ENCODE results near the gene TMEM132D.

Gene TMEM132D

DNA sequence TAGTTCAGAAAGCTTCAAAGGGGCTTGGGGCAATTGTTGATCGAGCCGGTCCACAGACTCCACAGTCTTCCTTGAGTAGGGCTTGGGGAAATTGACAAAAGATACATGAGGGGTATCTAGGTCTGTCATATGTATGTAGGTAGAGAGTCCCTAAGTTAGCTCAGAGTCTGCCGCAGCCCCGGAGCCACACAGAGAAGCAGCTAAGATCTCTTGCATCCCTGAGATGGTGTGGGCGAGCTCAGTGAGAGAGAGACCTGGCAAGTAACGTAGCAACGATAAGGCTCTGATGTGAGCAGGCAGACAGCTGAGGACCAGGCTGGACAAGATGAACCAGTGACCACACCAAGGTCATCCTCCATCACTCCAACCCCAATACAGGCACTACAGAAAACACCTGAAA is 297.6 kb downstream of the TMEM132D start:
- in situ Hi-C loops (cut with MboI; ENCODE audit: low sequenced_read_pairs) = no loop called here

DNA sequence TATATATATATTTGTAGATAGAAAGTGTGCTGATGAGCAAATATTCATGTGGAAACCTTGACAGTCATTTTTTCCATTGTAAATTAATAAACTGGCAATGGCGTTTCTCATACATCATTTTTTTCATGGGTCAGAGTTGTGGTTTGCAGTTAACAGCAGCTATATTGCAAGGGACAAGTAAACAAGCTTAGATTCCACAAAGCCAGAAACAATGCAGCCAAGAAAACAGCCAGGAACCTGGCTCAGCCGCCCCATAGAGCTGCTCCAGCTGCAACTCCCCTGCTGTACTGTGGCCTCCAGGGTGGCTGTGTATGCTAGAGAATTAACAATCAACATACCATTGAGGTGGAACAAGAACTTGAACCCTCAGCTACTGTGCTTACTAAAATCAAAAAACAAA is 298.2 kb downstream of the TMEM132D start:
- in situ Hi-C loops (cut with MboI; ENCODE audit: low sequenced_read_pairs) = no loop called here

DNA sequence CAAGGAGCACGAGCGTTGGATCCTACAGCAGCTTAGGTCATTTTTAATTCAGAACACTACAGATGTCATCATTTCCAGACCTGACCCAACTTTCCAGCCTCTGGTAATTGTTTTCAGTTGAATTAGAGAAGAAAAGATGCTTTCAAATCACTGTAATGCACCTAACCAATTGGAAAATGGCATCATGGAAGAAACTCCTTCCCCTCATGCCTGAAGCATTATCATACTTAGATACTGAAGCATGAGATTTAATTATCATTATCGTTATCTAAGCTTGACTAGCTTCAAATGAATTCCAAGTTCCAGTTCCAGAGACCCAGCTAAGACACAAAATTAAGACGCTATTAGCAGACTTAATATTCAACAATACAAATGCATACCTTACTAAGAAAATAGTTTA is 299.3 kb downstream of the TMEM132D start:
- in situ Hi-C loops (cut with MboI; ENCODE audit: low sequenced_read_pairs) = no loop called here

DNA sequence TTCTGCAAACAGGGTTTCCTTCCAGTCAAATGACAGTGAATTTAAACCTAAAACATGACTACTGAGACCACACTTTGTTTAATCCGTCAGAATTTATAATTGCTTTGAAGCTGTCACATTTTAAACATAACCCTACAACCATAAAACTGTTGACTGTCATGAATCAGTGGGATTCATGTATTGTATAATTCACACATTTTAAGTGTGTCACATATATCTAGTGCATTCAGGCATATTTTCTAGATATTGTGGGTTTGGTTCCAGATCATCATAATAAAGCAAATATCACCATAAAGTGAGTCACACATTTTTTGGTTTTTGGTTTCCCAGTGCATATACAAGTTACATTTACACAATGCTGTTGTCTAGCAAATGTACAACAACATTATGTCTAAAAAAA is 304.4 kb downstream of the TMEM132D start:
- in situ Hi-C loops (cut with MboI; ENCODE audit: low sequenced_read_pairs) = no loop called here

DNA sequence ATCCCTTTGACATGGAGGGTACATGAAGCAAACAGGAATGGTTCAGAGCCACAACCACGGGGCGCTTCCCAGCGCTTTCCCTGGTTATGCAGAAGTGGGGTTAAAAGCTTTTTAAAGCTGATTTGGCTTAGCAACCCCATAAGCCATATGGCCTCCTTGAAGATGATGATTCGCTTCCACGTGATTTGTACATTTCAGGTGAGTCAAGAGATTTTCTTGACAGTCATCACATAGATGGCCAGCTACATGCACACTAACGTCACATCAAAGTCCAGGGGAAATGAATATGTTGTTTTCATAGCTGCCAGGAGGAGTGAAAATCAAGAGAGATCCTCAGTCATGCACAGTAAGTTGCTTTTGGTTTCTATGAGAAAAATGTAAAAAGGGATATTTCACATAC is 309.7 kb downstream of the TMEM132D start:
- in situ Hi-C loops (cut with MboI; ENCODE audit: low sequenced_read_pairs) = no loop called here

DNA sequence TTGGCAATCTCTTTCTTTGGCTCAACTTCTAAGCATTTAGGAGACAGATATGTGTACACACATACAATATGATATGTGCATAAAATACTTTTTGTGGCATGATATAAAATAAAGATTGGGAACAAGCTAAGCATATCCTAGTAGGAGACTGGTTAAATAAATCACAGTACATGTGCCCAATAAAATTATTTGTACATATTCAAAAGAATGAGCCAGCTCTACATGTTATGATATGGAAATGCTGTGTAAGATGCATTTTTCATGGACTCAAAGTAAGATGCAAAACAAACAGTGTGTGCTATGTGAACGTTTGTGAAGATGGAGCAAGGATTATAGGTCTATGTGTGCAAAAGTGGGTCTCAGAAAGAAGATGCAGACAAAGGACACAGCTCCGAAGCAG is 311.4 kb downstream of the TMEM132D start:
- in situ Hi-C loops (cut with MboI; ENCODE audit: low sequenced_read_pairs) = no loop called here

DNA sequence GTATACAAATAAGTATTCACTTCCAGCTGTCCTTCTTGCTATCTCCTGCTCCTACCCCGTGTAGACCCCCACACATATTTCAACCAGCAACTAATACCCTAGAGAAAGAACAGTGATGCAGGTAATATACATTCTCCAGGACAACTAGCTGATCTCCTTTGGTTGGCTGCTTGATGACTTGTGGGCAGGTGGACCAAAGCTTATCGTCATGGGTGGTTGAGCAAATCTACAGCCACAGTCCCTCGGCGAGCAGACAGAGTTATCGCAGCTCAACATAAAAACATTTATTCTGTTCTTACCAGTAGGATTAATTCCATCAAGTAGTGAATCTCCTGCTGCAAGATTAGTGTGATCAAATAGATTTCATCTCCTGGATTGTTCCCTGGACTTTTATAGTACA is 314.3 kb downstream of the TMEM132D start:
- in situ Hi-C loops (cut with MboI; ENCODE audit: low sequenced_read_pairs) = no loop called here

DNA sequence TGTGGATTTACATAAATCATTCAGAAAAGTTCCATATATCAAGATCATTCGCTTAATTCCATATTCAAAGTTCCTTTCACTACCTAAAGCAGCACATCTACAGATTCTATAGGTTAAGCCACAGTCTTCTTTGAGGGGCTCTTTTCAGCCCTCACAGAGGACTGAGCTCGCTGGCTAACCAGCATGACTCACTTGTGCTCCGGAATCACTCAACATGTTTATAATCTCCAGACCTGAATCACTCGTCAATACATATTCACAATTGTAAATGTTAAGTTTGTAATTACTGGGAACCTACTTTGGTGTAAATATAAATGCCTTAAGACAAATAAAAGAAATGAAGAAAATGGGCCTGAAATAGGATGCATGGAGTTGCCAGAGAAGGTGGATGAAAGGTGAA is 315.7 kb downstream of the TMEM132D start:
- in situ Hi-C loops (cut with MboI; ENCODE audit: low sequenced_read_pairs) = no loop called here

DNA sequence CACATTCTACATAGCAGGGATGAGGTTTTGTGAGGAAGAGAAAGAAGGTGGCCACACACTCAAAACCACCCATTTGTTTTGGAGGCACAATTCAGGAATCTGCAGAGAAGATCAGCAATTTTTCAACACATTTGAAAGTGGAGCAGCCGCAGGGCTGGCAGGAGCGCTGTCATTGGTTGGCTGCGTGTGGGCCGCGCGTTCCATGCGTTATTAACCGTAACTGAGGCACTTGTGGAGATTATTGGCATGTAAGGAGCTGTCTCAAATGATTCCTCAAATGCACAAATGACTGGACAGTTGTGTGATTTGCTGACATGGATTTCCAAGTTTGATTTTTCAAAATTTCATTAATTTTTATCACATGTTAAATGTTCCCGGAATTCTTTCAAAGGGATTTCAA is 318.5 kb downstream of the TMEM132D start:
- in situ Hi-C loops (cut with MboI; ENCODE audit: low sequenced_read_pairs) = no loop called here

DNA sequence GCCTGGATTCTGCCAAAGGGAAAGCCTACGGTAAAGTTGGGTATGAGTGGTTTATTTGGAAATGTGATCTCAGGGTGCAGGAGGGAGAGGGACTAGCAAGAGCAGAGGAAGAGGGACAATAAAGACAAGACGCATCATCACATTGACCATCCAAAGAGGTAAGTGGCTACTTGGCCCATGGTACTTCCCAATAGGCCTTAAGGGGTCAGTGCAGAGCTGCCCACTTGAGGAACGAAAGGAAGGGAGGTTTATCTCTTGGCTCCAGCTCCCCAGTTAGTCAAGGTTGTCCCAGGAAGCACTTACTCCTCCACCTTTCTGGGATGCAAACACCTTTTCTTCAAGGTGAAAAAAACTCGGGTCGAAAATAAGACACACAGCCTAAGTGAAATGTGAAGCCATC is 323.9 kb downstream of the TMEM132D start:
- in situ Hi-C loops (cut with MboI; ENCODE audit: low sequenced_read_pairs) = no loop called here

DNA sequence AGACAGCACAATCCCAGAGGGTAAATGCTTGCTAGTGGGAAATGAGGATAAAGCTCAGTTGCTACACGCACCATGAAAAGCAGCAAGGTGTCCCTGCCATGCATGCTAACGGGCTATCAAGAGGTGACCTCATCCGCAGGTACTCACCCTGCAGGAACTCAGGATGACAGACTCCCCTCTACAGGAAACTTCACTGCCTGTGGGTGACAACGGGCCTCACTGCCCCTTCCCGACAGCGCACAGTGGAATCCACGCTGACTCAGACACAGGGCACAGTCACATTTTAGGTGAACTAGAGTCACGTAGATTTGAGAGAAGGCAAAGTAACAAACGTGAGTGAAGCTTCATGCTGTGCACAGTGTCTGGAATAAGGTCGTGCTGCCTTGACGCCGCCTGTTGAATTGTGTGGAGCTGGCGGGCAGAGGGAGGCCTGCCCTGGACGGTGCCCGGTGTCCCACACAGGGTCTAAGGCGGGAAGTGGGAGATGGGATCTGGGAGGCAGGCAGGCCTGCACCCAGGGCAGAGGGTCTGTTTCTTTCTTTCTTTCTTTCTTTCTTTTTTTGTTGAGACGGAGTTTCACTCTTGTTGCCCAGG is 331.8 kb downstream of the TMEM132D start:
- in situ Hi-C loops (cut with MboI; ENCODE audit: low sequenced_read_pairs) = no loop called here

DNA sequence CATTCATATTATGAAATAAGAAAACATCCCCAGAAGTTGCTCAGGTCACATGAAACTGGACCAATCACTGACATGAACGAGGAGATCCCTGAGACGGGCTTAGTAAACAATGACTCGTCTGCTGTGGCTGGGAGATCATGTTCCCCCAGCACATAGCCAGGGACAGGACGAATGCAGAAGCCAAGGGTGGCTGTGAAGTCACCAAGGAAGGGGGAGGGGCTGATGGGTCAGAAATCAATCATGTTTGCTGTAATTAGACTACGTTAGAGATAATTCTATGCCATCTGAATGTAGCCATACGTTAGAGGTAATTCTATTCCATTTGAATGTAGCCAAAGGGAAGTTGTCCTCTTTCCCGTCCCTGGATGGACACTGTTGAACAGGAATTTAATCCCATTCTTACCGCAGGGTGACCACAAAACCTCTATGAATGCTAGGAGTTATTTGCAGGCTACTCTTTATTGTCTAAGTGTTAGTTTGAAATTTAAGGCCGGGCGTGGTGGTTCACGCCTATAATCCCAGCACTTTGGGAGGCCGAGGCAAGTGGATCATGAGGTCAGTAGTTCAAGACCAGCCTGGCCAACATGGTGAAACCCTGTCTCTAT is 332.9 kb downstream of the TMEM132D start:
- in situ Hi-C loops (cut with MboI; ENCODE audit: low sequenced_read_pairs) = no loop called here

DNA sequence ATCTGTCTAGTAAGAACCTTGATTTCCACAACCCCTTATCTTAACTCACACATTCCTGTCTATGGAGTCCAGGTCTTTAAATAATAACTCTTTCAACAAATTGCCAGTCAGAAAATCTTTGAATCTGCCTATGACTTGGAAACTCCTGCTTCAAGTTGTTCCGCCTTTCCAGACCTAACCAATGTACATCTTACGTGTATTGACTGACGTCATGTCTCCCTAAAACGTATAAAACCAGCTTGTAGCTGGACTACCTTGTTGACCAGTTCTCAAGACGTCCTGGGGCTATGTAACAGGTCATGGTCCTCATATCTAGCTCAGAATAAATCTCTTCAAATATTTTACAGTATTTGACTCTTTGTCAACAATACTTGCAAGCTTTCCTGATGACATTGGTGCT is 337.0 kb downstream of the TMEM132D start:
- in situ Hi-C loops (cut with MboI; ENCODE audit: low sequenced_read_pairs) = no loop called here

DNA sequence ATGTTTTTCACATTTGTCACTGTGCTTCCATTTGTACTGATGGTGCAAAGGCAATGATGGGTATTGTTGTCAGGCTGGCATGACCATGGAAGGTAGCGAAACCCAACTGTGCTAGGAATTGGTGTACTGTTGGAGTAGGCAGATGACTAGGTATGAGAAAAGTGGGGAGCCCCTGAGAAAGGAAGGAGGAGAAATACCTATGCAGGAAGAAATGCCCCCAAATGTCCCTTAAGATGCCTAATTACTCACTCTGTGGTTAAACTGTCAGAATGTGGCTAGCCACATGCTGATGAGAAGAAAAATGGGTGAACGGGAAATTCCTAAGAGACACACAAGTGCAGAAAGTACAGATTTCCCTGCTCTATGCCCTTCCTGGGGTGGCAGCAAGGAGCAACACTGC is 339.1 kb downstream of the TMEM132D start:
- in situ Hi-C loops (cut with MboI; ENCODE audit: low sequenced_read_pairs) = no loop called here

DNA sequence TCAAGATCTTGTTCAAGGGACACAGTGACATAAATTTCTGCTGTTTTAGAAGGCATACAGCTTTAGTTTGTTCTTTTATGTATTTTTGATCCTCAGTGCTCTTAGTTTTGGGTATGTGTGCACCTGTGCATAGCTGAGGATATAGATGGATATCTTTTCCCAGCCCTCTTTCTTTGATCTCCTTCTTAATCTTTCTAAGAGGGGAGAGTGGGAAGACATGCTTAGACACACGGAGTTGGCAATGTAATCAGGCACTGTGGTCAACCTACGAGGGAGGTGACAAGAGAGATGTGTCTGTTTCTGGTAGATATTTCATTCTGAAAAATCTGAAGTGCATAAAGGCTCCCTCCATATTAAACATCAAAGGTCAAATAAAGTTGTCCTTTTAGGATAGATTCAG is 340.6 kb downstream of the TMEM132D start:
- in situ Hi-C loops (cut with MboI; ENCODE audit: low sequenced_read_pairs) = no loop called here

DNA sequence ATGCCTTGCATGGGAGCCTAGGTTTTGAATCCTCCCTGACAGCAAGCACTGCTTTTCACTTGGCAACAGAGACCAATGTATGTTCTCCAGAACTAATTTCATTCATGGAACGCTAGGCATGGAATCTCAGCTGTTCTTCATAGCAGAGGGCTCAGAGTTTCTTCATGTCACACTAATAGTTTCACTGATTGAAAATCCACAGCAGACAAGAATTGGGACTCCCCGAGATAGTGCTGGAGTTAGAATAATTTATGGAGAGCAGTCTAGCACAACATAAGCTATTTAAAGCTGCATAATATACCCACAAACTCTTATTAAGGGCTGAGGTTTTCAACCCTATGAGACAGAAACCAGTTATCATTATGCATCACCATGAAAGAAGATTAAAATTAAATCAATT is 342.5 kb downstream of the TMEM132D start:
- in situ Hi-C loops (cut with MboI; ENCODE audit: low sequenced_read_pairs) = no loop called here

DNA sequence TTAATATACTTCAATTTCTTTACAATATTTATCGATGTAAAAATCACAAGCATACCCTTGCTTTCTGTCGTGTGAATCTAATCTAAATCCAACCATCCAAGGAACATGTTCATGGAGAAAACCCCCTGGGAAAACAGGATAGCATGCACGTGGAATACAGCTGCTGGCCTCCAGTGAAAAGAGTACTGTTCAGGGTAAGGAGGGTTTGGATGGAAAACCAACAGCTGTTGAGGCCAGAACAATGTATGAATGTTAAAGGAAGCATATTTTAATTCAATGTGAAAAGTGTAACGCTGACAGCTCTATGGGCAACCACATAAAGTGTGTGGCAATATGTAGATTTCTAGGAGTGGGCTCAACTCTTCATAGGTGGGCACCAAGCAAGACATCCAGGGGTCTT is 344.0 kb downstream of the TMEM132D start:
- in situ Hi-C loops (cut with MboI; ENCODE audit: low sequenced_read_pairs) = no loop called here

DNA sequence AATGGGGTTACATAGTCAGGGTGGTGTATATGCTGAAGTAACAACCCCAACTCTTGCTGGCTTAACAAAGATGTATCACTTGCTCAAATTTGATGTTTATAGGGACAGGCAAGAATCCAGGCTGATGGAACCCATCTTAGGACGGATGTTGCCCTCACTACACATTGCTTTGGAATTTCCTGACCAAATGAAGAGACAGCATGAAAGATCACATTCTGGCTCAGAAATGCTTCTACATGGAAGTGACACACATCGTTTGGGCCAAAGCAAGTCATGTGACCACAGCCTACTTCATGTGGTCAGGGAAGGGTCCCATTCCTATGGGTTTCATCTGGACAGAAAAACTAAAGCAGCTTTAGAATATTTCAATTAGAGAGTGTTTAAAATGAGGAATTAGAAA is 345.8 kb downstream of the TMEM132D start:
- in situ Hi-C loops (cut with MboI; ENCODE audit: low sequenced_read_pairs) = no loop called here

DNA sequence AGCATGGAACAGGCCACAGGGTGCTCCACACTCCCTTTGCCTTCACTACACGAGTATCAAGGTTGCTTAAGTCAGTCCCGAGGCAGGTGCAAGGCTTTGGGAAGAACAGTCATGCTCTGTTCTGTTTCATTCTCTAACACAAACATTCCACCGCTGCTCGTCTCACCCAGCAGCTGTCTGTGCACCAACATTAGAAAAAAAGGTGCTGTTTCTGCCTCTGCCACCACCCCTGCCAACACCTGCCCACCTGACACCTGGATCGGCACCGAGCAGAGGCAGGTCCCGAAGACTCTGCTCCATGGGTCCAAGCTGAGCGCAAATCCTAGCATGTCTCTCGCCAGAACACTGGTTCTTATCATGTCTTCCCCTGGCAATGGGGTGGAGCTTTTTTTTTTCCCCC is 347.7 kb downstream of the TMEM132D start:
- in situ Hi-C loops (cut with MboI; ENCODE audit: low sequenced_read_pairs) = no loop called here

DNA sequence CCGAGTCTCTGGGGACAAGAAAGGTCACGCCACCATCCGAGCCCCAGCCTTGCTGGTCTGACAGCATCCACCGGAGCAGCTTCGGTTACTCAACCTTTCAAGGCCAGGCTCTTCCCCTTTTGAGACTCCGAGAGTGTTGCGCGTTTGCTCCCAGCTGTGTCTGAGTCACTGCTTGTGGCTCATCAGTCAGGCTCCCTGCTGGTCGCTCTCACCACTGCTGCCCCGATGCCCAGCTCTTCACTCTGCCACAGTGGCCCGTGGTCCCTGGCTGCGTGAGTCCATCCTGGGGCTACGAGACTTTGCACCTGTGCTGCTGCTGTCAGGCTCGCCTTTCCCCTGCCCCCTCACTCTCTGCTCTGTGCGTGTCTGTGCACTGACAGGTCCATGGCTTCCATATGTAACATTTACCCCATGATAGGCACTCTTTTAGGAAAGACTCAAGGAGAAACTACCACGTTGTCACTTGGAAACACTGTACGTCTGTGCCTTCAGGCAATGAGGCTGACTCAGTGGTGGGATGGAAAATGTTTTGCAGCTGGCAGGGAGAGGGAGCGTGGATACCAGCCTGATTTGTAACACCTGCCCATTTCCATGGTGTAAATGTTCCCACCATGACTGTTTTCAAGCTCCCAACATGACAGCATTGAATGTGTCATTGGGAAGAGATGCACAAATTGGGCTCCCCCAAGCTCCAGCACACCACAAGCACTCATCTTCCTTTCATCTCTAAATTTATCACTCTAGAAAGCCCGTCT is 350.7 kb downstream of the TMEM132D start:
- in situ Hi-C loops (cut with MboI; ENCODE audit: low sequenced_read_pairs) = no loop called here

DNA sequence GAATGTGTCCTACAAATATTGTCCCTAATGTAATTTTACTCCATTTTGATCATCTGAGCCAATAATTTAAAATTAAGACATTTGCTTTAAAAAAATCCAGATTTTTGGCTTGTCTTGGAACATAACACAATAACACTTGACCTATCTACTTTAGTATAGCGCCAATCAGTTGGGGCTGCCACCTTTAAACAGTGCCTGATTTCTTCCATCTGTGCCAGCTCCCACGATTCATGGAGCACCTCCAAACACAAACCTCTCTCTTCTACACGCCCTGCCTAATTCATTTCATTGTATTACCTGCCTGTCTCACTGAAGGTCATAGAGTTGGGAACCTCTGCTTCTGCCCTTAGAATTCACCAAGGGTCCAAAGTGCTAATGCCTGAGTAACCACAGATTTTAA is 352.4 kb downstream of the TMEM132D start:
- in situ Hi-C loops (cut with MboI; ENCODE audit: low sequenced_read_pairs) = no loop called here

DNA sequence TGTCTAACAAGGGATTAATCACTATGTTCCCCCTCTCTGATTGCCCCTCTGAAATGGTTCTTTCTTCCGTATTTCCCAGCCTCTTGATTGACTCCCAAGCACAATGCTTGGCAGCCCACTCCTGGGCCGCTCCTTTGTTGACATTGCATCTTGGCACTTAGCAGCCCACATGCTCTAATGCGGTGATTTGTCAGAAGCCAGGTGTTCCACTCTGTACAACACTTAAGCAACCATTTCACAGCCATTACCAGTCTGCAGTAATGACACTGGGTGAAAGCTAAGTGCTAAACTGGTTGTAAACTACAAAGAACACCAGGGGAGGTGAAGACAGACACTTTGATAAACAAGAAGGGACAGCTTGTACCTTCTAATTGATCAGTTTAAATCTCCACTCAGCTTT is 353.5 kb downstream of the TMEM132D start:
- in situ Hi-C loops (cut with MboI; ENCODE audit: low sequenced_read_pairs) = no loop called here

DNA sequence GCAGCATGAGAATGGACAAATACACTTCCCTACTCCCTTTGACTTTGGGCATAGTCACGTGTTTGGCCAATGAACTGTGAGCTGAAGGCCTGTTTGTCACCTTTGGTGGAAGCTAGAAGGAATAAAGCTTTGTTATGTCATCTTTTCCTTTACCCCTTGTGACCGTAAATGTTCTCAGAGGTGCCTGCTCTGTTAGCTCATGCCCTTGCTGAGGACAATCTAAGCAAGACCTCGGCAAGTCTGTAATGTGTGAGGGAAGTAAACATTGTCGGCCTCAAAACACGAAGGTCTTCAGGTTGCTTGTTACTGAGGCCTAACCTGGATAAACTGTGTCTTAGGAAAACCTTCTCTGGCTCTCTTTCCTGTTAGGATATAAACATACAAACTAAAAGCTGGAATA is 354.2 kb downstream of the TMEM132D start:
- in situ Hi-C loops (cut with MboI; ENCODE audit: low sequenced_read_pairs) = no loop called here

Measured in HL-60/S4 treated with phorbol 12-myristate 13-acetate at 8.2 ng/mL for 4 days and 3 days (cell line).